GF-D8 (cell line): ENCODE data around the gene DNAH1.
"Not testable (repeated sequence)": the region's sequence is repeated elsewhere in the genome, so short reads cannot be mapped to it uniquely, and the experiment has no call there.

ENCODE experiments used
- DNase-seq: peaks from one replicate; lab custom pipeline; 2025; lab: John Stamatoyannopoulos, UW

The DNAH1 gene

GRCh38 chr3:52315977-52316764, at the start of gene DNAH1:
DNAH1 (plus strand) TSS chr3:52316319; CDS start chr3:52322443, 6,124 bp downstream.
- DNase-seq: no peak

- no peak for DNase-seq
These were observed 48.1 kb upstream of the DNAH1 start for GRCh38 chr3:52268036-52268435.

DNA sequence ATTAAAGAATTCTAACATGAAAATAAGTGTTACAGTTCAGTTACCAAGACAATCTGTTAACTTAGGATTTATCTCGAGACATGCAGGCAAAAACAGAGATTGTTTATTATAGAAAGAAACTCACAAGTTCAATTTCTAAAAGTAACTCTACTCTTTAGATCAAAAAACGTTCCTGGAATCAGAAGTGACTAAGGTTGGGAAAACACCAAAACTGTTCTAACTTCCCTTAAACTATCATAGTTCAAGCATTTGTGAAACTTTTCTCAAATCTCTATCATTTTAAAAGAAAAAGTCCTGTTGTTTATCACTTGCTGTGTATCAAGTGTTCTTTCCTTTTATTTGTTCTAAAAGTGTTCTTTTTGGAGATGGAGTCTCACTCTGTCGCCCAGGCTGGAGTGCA, 46.3 kb upstream of the DNAH1 start:
- DNase-seq: no peak

- no peak for DNase-seq
These were observed 45.8 kb upstream of the DNAH1 start for GRCh38 chr3:52270252-52270754.

DNA sequence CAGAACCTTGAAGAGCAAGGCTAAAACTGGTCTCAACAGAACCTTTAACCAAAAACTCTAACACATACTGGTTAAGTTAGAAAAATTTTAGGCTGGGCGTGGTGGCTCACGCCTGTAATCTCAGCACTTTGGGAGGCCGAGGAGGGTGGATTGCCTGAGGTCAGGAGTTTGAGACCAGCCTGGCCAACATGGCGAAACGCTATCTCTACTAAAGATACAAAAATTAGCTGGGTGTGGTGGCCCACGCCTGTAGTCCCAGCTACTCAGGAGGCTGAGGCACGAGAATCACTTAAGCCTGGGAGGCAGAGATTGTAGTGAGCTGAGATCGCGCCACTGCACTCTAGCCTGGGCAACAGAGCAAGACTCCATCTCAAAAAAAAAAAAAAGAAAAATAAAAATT, 43.9 kb upstream of the DNAH1 start:
- not testable (repeated sequence) for DNase-seq

DNA sequence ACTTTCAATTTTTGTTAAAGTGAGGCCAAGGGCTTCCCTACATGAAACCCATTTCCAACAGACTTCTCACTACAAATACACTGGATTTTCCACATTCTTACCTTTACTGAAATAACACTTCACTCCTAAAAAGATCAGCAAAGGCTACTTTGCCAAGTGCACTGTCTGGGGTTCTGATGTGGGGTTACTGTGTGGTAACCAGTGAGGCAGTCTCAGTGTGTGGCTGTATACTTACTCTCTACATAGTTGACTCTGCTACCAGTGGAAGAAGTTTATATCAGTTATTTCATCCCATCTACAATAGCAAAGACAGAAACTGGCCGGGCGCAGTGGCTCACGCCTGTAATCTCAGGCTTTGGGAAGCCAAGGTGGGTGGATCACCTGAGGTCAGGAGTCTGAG, 43.3 kb upstream of the DNAH1 start:
- DNase-seq: no peak

DNA sequence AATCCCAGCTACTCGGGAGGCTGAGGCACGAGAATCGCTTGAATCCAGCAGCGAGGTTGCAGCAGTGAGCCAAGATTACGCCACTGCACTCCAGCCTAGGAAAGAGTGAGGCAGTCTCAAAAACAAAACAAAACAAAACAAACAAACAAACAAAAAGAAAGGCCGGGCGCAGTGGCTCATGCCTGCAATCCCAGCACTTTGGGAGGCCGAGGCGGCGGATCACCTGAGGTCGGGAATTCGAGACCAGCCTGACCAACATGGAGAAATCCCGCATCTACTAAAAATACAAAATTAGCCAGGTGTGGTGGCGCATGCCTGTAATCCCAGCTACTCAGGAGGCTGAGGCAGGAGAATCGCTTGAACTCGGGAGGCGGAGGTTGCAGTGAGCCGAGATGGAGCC, 41.3 kb upstream of the DNAH1 start:
- not testable (repeated sequence) for DNase-seq

- peak; percentile 53 for DNase-seq
These were observed 38.8 kb upstream of the DNAH1 start for GRCh38 chr3:52277071-52277964.

DNA sequence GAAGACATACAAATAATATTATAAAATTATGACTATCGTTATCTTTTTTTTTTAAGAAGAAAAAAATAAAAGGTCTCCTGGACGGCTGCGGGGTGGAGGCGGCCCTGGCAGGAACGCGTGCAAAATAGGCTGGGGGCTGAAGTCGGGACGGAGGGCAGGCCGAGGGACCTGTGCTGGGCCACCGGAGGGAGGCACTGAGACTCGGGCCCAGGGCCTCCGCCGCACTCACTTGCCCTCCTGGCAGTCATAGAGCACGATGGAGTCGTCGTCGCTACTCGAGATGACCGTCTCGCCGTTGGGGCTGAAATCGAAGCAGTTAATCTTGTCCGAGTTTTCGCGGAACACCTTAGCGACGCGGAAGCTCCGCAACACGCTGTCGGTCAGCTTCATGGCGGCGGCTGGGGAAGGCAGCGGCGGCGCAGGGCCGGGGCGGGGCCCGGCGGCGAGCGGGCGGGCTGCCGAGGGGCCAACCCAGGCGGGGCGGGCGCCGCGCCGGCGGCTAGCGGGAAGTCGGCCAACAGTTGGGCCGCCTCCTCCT, 38.1 kb upstream of the DNAH1 start:
- no peak for DNase-seq

GRCh38 chr3:52278510-52279069, 37.5 kb upstream of the DNAH1 start, which contains the start of gene WDR82:
WDR82 (minus strand) TSS chr3:52278649; CDS start chr3:52278361, 288 bp downstream.
- peak; percentile 82 for DNase-seq

DNA sequence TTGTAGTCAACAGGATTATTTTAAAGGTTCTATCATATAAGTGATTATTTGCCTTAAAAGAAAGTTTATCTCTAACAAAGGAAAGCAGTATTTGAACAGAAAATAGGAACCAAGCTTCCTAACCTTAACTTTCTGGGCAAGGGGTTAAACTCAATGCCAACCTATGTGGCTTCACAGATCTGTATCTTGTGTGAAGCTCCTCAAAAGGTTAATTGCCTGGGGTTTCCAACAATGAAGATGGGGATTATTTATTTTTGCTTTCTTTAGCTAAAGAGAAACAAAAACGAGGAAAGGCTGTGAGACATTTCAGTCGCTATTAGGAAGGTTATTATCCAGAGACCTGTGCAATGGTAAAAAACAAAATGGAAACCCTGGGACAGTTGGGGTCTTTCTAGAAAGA, 36.5 kb upstream of the DNAH1 start:
- no peak for DNase-seq

- DNase-seq: no peak
These were observed 36.1 kb upstream of the DNAH1 start for GRCh38 chr3:52280050-52280461.

DNA sequence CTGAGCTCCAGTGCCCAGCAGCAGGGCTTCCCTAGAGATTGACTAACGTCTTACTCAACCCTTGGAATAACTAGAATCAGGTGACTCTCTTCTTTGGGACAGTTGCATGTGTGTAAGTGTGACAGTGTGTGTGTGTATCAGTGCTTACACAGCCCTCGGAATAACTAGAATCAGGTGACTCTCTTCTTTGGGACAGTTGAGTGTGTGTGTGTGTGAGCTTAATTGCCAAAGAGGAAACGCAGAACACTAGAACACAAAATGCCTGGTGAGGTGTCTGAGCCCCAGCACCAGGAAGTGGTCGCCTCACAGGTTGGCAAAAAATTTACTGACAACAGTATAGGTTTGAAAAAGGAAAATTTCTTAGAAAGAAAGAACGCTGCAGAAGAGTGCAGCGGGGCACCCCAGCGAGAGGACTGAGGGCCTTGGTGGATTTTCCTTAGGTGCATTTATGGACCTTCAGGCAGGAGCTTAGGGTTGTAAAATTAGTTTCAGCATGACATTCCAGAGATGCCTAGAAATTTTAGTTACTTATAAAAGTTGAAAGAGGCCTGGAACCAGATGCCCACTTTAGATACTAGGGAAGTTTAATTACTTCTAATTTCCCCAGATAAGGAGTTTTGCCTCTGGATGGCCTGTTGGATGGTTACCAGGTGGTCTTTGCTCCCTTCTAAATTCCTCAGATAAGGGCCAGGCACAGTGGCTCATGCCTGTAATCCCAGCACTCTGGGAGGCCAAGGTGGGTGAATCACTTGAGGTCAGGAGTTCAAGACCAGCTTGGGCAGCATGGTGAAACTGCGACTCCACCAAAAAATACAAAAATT, 33.9 kb upstream of the DNAH1 start:
- DNase-seq: peak; percentile 58

DNA sequence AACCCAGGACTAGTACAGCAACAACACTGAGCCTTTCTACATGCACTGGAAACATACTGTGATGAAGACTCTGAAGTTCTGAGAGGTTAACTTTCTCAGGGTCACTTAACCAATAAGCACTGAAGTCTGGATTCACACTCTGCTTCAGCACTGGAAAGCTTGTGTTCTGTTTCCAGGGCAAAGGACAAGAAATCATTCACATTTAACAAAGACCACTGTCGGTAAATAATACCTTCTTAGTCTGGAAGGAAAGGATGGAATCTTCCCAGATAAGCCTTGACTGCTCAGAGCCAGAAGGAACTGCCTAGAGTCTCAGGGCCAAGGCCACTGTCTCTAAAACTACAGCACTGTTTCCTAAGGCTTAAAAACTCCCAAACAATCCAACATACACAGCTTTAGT, 32.8 kb upstream of the DNAH1 start:
- DNase-seq: no peak

DNA sequence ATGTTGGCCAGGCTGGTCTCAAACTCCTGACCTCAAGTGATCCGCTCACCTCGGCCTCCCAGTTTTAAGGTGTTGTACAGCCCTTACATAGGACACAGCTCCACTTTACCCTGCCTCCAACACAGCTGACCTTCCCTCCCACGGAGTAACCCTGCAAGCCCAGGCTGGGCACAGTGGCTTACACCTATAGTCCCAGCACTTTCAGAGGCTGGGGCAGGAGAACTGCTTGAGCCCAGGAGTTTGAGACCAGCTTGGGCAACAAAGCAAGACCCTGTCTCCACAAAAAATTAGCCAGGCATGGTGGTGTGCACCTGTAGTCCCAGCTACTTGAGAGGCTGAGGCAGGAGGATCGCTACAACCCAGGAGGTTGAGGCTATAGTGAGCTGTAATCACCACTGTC, 32.1 kb upstream of the DNAH1 start:
- not testable (repeated sequence) for DNase-seq

GRCh38 chr3:52286777-52287110, 29.4 kb upstream of the DNAH1 start:
- no peak for DNase-seq

DNA sequence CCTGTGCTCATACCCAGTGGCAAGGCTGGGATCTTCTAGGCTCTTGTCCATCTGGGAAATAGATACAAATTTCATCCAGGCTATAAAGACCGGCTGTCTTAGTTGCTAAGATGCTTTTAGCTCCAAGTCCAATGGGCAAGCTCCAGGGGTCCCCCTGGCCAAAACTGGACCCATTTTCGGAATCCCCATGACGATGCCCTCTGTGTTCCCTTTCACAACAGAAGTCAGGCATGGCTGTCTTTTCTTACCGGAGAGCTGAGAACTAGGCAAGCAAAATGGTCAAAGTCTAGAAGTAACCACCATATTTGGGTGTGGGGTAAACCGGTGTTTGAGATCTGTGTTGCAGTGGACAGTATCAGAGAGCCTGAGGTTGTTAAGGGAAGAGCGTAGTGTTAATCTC, 27.4 kb upstream of the DNAH1 start:
- no peak for DNase-seq

GRCh38 chr3:52289338-52289746, 26.8 kb upstream of the DNAH1 start:
- no peak for DNase-seq

DNA sequence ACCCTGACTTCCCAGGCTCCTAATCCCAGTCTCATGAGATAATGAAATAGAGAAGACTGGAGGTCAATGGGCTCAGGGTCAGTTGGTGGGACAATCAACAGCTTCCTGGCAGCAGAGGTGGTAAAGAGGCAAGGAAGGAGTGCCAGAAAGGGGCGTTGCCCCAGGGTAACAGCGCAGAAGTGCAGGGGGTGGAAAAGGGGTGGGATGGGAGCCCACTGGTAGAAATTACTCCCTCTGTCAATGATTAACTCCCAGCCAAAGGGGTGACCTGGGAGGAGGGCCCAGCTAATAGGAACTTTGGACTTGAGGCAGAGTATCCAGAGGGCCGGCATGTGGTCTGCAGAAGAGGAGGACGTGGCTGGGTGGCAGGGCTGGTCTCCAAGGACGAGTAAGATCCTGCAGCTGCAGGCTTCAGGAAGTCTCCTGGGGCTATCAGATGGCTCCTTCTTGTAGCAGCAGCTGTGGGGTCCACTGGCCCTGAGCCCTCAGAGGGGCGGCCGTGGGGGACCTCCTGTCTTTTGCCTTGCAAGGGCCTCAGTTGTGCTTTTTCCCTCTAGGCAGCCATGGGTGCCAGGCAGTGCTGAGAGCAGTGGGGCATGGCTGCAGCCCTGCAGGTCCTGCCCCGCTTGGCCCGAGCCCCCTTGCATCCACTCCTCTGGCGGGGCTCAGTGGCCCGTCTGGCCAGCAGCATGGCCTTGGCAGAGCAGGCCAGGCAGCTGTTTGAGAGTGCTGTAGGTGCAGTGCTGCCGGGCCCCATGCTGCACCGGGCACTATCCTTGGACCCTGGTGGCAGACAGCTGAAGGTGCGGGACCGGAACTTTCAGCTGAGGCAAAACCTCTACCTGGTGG, 26.1 kb upstream of the DNAH1 start:
- DNase-seq: no peak
